ENCODE data around the gene PUM1.
"Not testable (repeated sequence)": the region's sequence is repeated elsewhere in the genome, so short reads cannot be mapped to it uniquely, and the experiment has no call there.

PUM1 gene

DNA sequence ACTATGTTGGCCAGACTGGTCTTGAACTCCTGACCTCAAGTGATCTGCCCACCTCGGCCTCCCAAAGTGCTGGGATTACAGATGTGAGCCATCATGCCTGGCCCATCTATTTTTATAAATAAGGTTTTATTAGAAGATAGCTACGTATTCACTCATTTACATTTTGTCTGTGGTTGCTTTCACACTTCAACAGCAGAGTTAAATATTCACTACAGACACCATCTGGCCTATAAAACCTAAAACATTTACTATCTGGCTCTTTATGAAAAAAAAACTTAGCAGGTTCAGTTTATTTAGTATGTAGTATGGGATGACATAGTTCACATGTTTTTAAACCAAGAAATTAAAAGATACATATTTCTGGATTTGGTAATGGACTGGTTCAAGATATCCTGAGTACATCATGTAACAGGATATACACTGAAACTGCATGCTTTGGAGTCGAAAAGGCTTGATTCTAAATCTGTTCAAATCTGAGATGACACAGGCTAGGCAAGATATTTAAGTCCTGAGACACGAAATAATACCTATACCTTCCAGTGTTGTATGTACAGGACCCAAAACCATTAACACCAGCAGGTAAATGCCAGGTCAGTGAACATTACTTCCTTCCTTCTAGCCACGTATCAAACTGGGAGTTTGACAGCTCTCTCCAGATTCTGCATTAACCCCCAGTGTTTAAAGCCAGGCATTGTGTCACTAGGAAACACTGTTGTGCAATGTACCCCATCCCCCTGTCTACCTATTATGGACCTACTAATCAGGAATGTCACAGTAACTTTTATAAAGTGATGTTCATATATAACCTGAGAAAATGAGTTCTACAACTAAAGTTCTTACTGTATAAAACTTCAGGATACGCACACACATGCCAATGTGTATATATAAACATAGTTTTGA is 102.7 kb downstream of the PUM1 start:
- no peak for DNase-seq (ENCODE audit: low spot score)

DNA sequence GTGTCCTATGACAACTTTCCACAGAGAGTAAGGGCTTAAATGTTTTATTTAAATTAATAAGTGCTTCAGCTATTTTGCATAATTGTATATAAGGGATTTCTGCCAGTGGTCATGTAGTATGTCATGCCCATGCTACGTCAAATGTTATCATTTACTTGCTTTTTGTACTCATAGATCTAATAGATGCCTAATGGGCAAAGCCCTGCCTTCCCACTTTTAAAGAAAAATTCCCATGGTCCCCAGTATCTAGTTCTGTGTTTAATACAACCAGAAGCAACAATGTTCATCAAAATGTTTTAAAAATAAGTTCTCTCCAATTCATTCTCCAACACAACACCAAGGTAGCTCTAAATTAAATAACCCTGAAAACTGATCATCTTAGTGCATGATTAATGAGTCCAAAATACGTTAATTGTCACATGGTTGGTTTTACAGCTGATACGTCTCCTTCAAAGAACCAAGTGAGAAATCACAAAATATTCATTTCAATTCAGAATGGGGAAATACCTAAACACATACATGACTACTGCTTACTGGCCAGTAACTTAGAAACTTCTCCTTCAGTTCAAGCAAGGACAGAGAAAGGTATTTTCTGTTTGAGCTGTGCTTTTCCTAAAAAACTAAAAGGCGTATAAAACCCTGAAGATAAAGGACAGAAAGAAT is 107.8 kb downstream of the PUM1 start:
- DNase-seq (ENCODE audit: low spot score): no peak

DNA sequence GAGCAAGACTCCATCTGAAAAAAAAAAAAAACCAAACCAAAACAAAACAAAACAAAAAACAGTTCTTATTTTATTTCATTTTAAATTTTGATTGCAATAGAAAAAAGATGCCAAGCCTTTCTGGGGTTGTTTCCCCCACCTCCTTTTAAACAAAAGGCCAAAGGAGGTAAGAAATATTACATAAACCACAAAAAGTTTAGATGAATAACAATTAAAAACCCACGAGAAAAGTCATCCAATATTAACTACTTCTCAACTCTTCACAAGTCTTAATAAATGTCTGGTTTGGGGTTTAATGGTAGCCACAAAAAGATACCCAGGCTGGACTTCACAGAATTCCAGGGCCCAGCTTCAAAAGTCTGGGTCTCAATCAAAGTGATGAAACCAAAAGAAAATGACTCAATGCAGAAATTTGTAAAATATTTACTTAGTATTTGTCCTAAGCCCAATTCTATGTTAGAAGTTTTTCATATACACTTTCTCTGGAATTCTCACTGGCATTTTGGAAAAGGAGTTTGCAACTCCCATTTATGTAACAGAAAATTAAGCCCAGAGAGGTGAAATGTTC is 110.0 kb downstream of the PUM1 start:
- no peak for DNase-seq (ENCODE audit: low spot score)

DNA sequence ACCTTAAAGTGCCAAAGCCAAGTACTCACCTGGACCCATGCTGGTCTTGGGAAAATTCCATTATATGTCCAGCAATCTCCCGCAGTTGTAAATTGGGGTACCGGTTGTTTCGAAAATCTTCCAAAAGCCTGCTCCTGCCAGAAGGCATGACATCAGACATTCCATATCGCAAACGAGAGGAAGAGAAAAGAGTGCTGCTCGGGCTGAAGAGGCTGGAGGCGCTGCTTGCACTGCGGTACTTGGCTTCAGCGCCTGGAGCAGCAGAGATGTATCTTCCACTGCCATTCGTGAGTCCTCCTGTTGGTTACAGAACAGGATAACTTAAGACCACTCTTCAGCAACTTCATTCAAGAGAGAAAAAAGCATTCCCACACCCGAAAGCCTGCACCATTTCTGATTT is 111.8 kb downstream of the PUM1 start:
- no peak for DNase-seq (ENCODE audit: low spot score)

DNA sequence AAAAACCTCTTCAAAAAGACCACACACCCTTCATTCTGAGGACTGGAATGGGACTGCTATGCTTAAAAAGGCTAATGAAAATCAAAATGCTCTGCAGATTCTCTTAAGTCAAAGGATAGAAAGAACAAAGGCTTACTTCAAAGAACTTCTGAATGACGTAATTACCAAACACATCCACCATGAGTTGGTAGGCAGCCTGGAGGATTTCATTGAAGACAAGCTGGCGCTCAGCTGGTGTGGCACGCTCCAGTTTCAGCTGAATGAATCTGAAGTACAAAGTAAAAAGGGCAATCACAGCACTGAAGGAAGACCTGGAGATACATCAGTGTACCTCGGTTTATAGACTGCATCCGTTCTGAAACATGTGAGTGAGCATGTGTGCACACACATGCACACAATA is 113.4 kb downstream of the PUM1 start:
- peak; percentile 74 for DNase-seq (ENCODE audit: low spot score)

DNA sequence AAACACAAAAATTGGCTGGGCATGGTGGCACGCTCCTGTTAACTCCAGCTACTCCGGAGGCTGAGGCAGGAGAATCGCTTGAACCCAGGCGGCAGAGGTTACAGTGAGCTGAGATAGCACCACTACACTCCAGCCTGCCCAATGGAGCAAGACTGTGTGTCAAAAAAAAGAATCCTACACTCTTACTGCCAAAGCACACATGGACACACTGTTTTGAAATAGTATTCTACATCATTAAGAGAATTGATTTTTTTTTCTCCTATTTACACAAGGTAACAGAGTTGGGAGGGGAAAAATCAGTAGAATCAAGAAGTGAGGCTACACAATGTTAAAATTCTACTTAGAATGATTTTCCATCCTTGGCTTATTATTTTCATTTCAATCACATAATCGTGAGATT is 114.8 kb downstream of the PUM1 start:
- DNase-seq (ENCODE audit: low spot score): no peak

DNA sequence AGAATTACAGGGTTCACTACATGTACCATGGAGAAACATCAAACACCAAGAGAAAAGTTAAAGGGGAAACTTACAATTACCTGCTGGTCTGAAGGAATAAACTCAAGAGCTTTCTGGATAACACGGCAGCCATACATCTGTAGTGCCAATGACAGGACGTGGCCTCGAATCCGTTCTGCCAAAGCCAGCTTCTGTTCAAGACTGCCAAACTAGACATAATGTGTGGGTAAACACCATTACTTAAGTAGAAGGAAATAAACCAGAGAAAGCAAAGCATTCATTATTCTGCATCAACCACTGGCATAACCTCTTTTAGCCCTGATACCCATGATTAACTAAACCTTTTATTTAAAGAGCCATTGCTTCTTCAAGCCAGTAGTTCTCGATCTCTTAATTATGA is 115.5 kb downstream of the PUM1 start:
- DNase-seq (ENCODE audit: low spot score): no peak

DNA sequence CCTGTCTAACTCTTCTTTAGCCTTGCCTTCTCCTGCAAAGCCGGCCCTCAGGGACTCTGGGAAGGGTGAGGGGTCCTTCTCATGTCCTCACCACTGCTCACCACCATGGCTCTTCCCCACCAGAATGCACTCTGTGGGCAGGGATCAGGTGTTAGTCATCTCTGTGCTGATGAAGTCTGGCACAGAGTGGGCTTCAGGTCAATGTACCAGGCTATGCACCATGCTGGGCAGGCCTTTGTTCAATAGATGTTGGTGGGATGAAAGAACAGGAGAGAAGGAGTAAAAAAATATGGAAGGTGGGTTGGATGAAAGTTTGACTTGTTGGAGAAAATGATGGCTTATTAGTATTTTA is 116.1 kb downstream of the PUM1 start:
- not testable (repeated sequence) for DNase-seq (ENCODE audit: low spot score)

DNA sequence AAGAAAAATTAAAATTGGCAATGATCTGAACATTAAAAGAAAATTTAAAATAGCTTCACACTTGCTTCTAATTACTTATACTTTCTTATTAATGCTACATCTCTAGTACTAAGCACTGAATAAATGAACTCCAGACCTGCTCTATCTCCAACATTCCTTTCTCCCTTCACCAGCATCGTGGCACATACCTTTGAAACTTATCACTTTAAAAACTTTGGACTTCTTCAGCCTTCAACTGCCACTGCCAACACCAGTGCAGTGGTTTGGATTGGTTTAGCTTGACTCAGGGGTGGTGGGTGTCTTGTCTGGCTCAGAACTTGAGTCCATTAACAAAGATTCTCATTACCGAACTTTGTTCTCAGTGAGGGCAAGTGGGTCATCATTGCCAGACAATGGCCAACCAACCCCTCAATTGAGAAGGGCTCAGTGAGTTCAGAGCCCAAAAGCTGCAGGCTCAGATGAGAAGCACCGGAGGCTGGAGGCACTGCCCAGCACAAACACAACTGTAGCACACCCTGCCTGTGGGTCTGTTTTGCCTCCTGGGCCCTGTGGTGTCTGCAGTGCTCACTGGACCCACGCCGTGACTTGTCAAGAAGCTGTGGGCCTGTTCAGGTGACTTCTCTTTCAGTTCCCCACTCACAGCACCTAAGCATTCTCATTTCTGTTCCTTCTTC is 116.6 kb downstream of the PUM1 start:
- not testable (repeated sequence) for DNase-seq (ENCODE audit: low spot score)

DNA sequence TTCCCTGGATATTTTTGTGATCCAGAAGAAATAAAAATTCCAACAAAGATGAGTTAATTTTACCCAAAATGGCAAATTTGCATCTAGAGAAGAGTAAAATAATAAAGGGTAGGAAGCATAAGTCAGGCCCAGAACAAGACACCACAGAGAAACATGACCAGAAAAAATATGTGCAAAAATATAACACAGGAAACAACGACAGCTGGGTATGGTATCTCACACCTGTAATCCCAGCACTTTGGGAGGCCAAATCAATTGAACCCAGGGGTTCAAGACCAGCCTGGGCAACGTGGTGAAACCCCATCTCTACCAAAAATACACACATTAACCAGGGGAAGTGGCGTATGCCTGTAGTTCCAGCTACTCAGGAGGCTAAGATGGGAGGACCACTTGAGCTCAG is 117.2 kb downstream of the PUM1 start:
- DNase-seq (ENCODE audit: low spot score): no peak

DNA sequence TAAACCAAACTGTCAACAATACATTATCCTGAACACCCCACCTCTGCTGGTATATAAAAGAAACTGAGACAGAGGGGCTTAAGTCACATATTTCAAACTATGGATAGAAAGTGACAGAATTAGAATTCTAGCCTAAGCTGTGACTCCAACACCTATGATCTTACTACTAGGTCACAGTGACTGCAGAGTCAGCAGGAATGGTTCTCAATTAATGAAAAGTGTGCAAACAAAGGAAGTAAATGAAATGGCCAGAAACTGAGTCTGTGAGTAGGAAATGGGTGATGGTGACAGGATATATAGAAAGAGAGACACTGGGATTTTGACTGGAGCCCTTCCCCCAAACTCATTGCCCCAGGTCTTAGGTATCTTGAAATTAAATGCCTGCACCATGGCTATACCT is 118.3 kb downstream of the PUM1 start:
- no peak for DNase-seq (ENCODE audit: low spot score)

DNA sequence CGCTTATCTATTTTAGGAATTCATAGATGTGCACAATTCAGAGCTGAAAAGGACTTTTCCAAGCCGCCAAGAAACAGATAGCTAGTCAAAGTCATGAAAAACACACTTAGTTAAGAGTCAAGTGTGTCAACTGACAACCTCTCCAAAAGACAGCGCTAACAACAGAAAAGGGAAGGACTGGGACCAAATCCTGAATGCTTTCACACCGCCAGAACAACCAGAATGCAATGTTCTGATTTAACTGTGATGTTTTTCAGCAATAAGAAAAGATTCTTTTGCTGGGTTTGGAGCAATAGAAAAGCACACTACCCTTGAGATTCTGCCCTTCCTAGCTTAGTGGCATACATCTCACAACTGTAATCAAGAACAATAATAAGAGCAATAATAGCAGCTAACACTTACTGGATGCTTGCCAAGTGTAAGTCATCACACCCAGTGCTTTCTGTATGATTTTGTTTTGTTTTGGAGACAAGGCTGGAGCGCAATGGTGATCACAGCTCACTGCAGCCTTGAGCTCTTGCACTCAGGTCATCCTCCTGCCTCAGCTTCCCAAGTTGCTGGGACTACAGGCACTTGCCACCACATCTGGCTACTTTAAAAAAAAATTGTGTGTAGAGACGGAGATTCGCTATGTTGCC is 123.1 kb downstream of the PUM1 start:
- DNase-seq (ENCODE audit: low spot score): no peak

DNA sequence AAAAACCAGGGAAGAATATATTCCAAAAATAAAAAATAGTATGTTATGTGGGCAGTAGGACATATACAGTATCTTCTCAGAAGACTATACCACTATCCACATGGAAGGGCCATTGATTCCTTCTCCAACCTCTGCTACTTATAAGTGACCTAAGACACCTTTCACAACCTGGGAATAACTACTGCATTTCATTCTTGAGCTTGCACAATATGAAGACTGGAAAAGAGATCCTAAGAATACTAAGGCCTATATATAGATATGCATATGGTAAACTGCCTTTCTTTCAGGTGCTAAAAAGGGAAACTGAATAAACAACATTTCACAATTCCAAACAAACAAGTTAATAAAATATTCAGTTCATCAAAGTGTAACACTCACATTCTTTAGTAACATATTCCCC is 125.0 kb downstream of the PUM1 start:
- no peak for DNase-seq (ENCODE audit: low spot score)

DNA sequence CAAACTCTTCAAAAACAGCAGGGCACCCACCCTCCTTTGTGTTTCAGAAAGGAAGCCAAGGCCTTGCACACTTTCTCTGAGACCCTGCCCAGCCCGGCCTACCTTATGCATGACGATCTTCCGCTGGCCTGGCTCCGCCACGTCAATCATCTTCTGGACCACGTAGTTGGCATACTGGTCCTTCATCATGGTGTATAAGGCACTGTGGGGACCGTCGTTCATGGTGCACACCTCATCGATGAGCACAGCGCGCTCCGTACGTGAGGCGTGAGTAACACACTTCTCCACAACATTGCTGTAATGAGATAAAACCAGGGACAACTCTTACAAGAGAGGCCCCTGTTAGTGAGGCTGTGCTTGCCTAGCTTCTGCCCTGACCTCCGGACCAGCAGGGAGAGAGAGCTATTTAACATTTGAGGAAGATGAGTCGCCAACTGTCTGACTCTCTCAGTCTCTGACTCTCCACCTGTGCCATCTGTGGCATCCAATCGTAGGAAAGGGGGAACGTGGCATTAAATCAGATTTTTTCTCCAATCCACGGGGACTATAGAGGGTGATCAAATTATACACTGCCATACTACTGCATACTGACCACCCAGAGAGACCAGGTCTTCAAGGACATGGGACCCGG is 128.9 kb downstream of the PUM1 start:
- no peak for DNase-seq (ENCODE audit: low spot score)

DNA sequence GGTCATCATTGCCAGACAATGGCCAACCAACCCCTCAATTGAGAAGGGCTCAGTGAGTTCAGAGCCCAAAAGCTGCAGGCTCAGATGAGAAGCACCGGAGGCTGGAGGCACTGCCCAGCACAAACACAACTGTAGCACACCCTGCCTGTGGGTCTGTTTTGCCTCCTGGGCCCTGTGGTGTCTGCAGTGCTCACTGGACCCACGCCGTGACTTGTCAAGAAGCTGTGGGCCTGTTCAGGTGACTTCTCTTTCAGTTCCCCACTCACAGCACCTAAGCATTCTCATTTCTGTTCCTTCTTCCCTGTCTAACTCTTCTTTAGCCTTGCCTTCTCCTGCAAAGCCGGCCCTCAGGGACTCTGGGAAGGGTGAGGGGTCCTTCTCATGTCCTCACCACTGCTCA is 129.8 kb downstream of the PUM1 start:
- not testable (repeated sequence) for DNase-seq (ENCODE audit: low spot score)

DNA sequence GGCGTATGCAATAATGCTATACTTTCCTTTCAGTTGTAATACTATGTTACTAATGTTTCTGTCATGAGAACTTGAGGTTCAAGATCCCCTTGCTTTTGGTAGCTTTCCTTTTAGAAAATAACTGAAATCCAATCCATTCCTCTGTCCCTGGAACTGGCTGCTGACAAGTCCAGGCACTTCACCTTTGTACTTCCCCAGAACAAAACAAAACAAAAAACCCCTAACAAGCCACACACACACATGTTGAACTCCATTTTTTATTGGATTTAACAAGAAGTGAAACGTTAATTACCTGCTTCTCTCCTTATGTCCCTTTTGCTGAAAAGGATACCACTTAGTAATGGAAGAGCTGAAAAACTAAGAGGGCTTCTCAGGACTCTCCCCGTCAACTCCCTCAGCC is 130.9 kb downstream of the PUM1 start:
- no peak for DNase-seq (ENCODE audit: low spot score)

DNA sequence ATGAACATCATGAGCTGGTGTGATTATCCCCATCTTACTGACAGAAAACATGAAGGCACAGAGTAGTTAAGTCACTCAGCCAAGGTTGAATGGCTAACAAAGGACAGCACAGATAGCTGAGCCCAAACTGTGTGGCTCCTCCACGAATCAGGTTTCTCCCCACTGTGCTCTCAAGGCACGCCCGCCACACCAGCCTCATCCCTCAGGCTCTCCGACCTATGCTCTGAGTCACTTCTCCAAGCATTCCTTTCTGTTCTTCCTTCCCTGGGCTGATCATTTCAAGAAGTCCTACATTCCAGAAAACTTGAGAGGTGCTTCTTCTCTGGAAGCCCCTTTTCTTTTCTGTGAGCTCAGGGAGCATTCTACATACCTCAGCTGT is 131.7 kb downstream of the PUM1 start:
- no peak for DNase-seq (ENCODE audit: low spot score)

DNA sequence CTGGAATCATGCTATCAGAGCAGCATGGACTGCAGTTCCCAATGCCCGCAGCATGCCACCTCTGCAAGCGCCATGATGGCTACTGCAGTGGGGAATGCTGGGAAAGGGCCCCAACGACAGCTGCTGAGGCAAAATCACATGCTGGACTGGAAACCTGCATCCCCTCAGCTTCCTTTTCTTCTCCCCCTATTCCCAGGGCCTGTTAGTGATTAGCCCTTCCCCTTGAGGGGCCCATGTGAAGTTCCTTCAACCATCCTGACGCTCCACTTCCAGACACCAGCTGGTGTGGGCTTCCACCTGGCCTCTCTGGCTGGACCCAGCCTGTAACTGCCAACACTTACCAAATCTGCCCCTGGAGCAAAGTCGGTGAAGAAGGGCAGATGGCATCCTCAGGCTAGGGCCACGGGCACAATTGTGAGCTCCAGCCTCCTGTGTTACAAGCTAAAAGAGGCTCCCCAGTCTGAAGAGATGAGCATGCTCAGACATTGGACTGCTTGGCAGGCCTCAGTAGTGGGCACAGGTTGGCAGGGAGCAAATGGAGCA is 134.8 kb downstream of the PUM1 start:
- DNase-seq (ENCODE audit: low spot score): no peak

DNA sequence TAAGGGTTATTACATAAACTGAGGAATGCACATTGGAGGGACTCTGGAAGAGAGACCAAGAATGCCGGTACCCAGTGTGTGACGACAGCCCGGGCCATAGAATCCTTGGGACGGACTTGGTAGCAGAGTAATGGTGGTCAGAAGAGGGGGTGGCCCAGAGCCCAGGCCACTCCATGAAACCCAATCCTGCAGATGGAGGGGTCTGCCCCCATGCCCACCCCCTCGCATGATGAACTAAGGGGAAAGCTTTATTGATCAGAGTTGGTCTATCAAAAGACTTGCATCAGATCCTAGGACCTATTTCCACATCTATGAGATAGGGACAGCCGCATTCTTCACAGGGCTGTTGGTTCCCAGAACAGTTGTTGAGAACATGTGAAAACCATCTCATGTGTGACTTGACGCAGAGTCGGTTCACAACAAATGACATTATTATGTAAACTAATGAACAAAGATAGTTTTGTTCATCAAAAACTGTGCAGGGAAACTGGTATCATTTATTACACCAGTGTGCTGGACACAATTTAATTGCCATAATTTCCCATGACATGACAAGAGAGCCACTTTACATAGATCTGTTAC is 135.5 kb downstream of the PUM1 start:
- no peak for DNase-seq (ENCODE audit: low spot score)

DNA sequence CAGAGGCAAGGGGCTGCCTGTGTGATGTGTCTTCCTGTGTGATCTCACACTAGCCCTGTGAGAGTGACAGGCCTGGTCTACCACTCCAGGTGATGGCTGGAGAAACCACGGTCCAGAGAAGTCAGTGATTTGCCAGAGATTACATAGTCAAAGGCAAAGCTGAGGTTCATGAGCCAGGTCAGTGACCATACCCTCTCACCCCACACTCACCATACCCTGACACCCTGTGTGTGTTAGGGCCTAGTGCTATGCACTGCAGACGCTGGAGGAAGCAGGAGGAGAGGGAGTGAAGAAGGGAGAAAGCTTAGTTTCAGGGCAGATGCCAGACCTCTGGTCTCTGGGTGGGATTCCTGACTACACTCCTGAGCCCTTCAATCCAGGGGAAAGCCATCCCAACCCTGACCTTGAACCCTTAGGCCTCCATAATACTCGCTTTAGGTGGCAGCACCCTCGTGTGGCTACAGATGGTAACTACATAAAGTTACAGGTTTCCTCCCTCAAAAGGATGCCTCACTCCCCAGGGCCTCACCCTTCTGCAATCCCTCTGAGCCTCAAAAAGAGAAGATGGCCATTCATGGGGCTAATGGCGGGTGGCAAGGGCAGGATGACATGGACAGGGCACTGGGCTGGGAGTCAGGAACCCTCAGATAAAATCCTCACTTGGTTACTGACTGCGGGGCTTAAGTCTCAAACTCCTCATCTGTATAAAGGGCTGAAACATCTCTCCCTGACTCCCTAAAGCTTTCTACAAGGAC is 136.2 kb downstream of the PUM1 start:
- DNase-seq (ENCODE audit: low spot score): peak; percentile 46

DNA sequence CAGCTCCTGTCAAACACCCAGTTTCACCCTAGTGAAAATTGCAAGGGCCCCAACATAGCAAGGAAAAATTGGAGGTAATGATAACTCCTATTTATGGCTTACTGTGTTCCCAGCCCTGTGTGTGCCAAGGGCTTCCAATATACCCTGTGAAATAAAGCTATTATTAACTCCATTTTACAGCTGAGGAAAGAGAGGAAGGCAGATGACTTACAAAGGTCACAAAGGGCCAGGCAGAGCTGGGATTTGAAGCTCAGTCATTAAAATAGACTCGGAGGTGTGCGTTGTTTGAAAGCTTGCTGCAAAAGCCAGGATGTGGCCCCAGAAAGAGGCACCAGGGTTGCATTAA is 136.8 kb downstream of the PUM1 start:
- no peak for DNase-seq (ENCODE audit: low spot score)

Measured in pons (tissue), 1 donor.